ENCODE measurements around the gene OXLD1. TPM values are rescaled to one million over a fixed set of nuclear protein-coding genes. Genes with fewer than 3 reads are reported as not detected.

Gene OXLD1
- total RNA-seq, 1 experiment from 2014 or later, result 36.1 TPM

DNA sequence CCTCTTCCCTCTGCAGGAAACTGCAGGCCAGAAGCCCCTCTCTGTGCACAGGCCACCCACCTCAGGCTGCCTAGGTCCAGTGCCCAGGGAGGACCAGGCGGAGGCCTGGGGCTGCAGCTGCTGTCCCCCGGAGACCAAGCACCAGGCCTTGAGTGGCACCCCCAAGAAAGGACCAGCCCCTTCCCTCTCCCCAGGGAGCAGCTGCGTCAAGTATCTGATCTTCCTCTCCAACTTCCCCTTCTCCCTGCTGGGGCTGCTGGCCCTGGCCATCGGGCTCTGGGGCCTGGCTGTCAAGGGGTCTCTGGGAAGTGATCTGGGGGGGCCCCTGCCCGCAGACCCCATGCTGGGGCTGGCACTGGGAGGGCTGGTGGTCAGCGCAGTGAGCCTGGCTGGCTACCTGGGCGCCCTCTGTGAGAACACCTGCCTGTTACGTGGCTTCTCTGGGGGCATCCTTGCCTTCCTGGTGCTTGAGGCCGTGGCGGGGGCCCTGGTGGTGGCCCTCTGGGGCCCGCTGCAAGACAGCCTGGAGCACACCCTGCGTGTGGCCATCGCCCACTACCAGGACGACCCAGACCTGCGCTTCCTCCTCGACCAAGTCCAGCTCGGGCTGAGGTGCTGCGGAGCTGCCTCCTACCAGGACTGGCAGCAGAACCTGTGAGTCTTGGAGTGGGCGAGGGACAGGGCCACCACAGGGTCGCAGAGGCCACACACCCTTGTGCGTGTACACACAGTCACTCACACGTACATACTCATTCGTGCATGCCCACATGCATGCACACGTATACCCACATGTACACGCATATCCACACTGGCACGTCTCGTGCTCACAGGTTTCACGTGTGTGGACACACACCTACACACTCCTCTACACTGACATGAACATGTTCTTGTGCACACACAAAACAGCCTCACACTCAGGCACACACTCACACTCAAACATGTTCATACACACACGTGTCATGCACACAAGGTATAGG, 21.1 kb downstream of the OXLD1 start:
- no peak overlapping the region for H3K4me3 ChIP-seq (ENCODE audit: low read depth, low read length, poor library complexity, severe bottlenecking)
- no peak overlapping the region for H3K27ac ChIP-seq (ENCODE audit: low read depth, low read length, poor library complexity, severe bottlenecking)
- H3K27me3 ChIP-seq (replicated peaks; ENCODE audit: insufficient read depth, low read depth, low read length, poor library complexity), result peaks cover 6% of the 10 kb centered on the region
- ChIA-PET POLR2A (ENCODE audit: low non-redundant PET) (no interaction called here), CTCF (no interaction called here)
- no peaks in the 10 kb centered on the region for H3K4me1 ChIP-seq (ENCODE audit: insufficient read depth, low read length, poor library complexity, severe bottlenecking)
- DNase-seq (ENCODE audit: low spot score), result no peak
- H3K9me3 ChIP-seq (ENCODE audit: low read depth, low read length, poor library complexity, severe bottlenecking), result no peaks in the 10 kb centered on the region
- no TSS peak for BruUV-seq (replicated peaks)
- intact Hi-C loops (cut with micrococcal nuclease; ENCODE audit: unreplicated experiment), result no loop called here
- H3K36me3 ChIP-seq (ENCODE audit: insufficient read depth, low read length, poor library complexity, severe bottlenecking), result no peaks in the 10 kb centered on the region
- TF ChIP-seq EZH2 (IDR thresholded peaks at IDR 0.05; ENCODE audit: borderline replicate concordance, low read depth, low read length, poor library complexity, severe bottlenecking), result no peak
- TF ChIP-seq, protein P1, sequence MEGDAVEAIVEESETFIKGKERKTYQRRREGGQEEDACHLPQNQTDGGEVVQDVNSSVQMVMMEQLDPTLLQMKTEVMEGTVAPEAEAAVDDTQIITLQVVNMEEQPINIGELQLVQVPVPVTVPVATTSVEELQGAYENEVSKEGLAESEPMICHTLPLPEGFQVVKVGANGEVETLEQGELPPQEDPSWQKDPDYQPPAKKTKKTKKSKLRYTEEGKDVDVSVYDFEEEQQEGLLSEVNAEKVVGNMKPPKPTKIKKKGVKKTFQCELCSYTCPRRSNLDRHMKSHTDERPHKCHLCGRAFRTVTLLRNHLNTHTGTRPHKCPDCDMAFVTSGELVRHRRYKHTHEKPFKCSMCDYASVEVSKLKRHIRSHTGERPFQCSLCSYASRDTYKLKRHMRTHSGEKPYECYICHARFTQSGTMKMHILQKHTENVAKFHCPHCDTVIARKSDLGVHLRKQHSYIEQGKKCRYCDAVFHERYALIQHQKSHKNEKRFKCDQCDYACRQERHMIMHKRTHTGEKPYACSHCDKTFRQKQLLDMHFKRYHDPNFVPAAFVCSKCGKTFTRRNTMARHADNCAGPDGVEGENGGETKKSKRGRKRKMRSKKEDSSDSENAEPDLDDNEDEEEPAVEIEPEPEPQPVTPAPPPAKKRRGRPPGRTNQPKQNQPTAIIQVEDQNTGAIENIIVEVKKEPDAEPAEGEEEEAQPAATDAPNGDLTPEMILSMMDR (conservative IDR thresholded peaks at IDR 0.05; ENCODE audit: low read depth, low read length), result no peak

DNA sequence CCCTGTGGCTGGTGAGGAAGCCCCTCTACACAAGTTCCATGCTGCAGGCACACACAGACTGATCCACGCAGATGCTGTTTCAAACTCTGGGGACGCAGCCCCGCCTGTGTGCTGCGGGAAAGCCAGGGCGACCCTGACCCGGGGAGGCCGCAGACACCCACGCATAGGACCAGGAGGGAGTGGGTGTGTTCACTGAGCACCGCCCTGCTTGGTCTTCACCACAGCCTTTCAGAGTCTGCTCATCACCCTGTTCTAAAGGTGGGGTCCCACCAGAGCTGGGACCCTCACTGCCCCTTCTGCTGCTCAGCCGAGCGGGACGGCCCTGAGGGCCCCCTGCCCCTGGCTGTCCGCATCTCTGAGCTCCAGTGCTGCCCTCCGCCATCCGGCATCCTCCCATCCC, 21.9 kb downstream of the OXLD1 start:
- Histone ChIP-seq H3K4me1 (ENCODE audit: insufficient read depth, low read length, poor library complexity, severe bottlenecking) (no peaks in the 10 kb centered on the region), H3K9me3 (ENCODE audit: low read depth, low read length, poor library complexity, severe bottlenecking) (no peaks in the 10 kb centered on the region), H3K27ac (ENCODE audit: low read depth, low read length, poor library complexity, severe bottlenecking) (no peak overlapping the region), H3K36me3 (ENCODE audit: insufficient read depth, low read length, poor library complexity, severe bottlenecking) (no peaks in the 10 kb centered on the region), H3K27me3 (replicated peaks; ENCODE audit: insufficient read depth, low read depth, low read length, poor library complexity) (peaks cover 6% of the 10 kb centered on the region), H3K4me3 (ENCODE audit: low read depth, low read length, poor library complexity, severe bottlenecking) (no peak overlapping the region)
- no peak for TF ChIP-seq EZH2 (IDR thresholded peaks at IDR 0.05; ENCODE audit: borderline replicate concordance, low read depth, low read length, poor library complexity, severe bottlenecking)
- TF ChIP-seq, protein P1 (conservative IDR thresholded peaks at IDR 0.05; ENCODE audit: low read depth, low read length), result no peak
- POLR2A ChIA-PET (ENCODE audit: low non-redundant PET), result no interaction called here
- intact Hi-C loops (cut with micrococcal nuclease; ENCODE audit: unreplicated experiment), result no loop called here
- DNase-seq (ENCODE audit: low spot score), result no peak
- CTCF ChIA-PET, result no interaction called here
- no TSS peak for BruUV-seq (replicated peaks)

GRCh38 chr17:81641825-81642489, 24.4 kb downstream of the OXLD1 start:
- Histone ChIP-seq H3K9me3 (ENCODE audit: low read depth, low read length, poor library complexity, severe bottlenecking) (no peaks in the 10 kb centered on the region), H3K4me3 (ENCODE audit: low read depth, low read length, poor library complexity, severe bottlenecking) (no peak overlapping the region), H3K36me3 (ENCODE audit: insufficient read depth, low read length, poor library complexity, severe bottlenecking) (no peaks in the 10 kb centered on the region), H3K27me3 (replicated peaks; ENCODE audit: insufficient read depth, low read depth, low read length, poor library complexity) (no peaks in the 10 kb centered on the region), H3K4me1 (ENCODE audit: insufficient read depth, low read length, poor library complexity, severe bottlenecking) (peaks cover 5% of the 10 kb centered on the region), H3K27ac (ENCODE audit: low read depth, low read length, poor library complexity, severe bottlenecking) (no peak overlapping the region)
- no peak for DNase-seq (ENCODE audit: low spot score)
- CTCF ChIA-PET, result no interaction called here
- no TSS peak for BruUV-seq (replicated peaks)
- no peak for TF ChIP-seq EZH2 (IDR thresholded peaks at IDR 0.05; ENCODE audit: borderline replicate concordance, low read depth, low read length, poor library complexity, severe bottlenecking)
- TF ChIP-seq, protein P1 (conservative IDR thresholded peaks at IDR 0.05; ENCODE audit: low read depth, low read length), result no peak
- intact Hi-C loops (cut with micrococcal nuclease; ENCODE audit: unreplicated experiment), result no loop called here
- POLR2A ChIA-PET (ENCODE audit: low non-redundant PET), result interaction anchor here (0.5 kb wide), 1 partner anchor 336 kb away, joined by 8 read pairs; no protein-coding TSS in a partner anchor

All from A673 (cell line).